Mesendoderm (in vitro differentiated cells): Measurements from ENCODE around the gene RHBDL1.

Experiments used
- DNase-seq: peaks from one replicate; pipeline ENCODE4 v3.0.0; 2013
- H2AK5ac ChIP-seq: 2 replicates; pipeline ENCODE4 v1.6.1; 2013; ENCODE audit warnings: low read length, inconsistent platforms
- H2BK120ac ChIP-seq: 2 replicates; pipeline ENCODE4 v1.6.1; 2013; ENCODE audit warnings: low read depth, mild to moderate bottlenecking, low read length, moderate library complexity, mixed read lengths
- H2BK15ac ChIP-seq: replicated peaks from 2 replicates; pipeline ENCODE4 v1.6.1; 2013; ENCODE audit warnings: low read depth, mild to moderate bottlenecking, moderate library complexity
- H2BK5ac ChIP-seq: 2 replicates; pipeline ENCODE4 v1.6.1; 2013; ENCODE audit warnings: low read length, inconsistent platforms
- H3K18ac ChIP-seq: 2 replicates; pipeline ENCODE4 v1.6.1; 2013; ENCODE audit warnings: mild to moderate bottlenecking, low read length, mixed read lengths
- H3K23ac ChIP-seq: one replicate; pipeline ENCODE4 v1.6.1; 2013; ENCODE audit warnings: low read length
- H3K27ac ChIP-seq: 2 replicates; pipeline ENCODE4 v1.5.1; 2013; ENCODE audit warnings: low read depth, mild to moderate bottlenecking, inconsistent platforms, low read length, moderate library complexity
- H3K27me3 ChIP-seq: 2 replicates; pipeline ENCODE4 v1.6.1; 2013; ENCODE audit warnings: low read length, control low read depth, mild to moderate bottlenecking, inconsistent platforms; ENCODE audit not compliant: insufficient read depth, poor library complexity
- H3K36me3 ChIP-seq: 2 replicates; pipeline ENCODE4 v1.6.1; 2013; ENCODE audit warnings: low read length, inconsistent platforms; ENCODE audit not compliant: control insufficient read depth, insufficient read depth
- H3K4ac ChIP-seq: one replicate; pipeline ENCODE4 v1.6.1; 2013; ENCODE audit warnings: low read depth, mild to moderate bottlenecking, low read length, moderate library complexity
- H3K4me1 ChIP-seq: 2 replicates; pipeline ENCODE4 v1.6.1; 2013; ENCODE audit warnings: low read depth, low read length, inconsistent platforms; ENCODE audit not compliant: control insufficient read depth
- H3K4me2 ChIP-seq: 2 replicates; pipeline ENCODE4 v1.6.1; 2013; ENCODE audit warnings: low read length
- H3K4me3 ChIP-seq: 2 replicates; pipeline ENCODE4 v1.5.1; 2013; ENCODE audit warnings: mild to moderate bottlenecking, low read length
- H3K56ac ChIP-seq: one replicate; pipeline ENCODE4 v1.6.1; 2013; ENCODE audit warnings: low read length
- H3K79me1 ChIP-seq: 2 replicates; pipeline ENCODE4 v1.6.1; 2013; ENCODE audit warnings: low read length, inconsistent platforms
- H3K79me2 ChIP-seq: 2 replicates; pipeline ENCODE4 v1.6.1; 2013; ENCODE audit warnings: mild to moderate bottlenecking, low read length; ENCODE audit not compliant: control insufficient read depth, insufficient read depth
- H3K9ac ChIP-seq: 2 replicates; pipeline ENCODE4 v1.6.1; 2013; ENCODE audit warnings: low read length, inconsistent platforms
- H4K5ac ChIP-seq: one replicate; pipeline ENCODE4 v1.6.1; 2013; ENCODE audit warnings: low read length
- H4K8ac ChIP-seq: one replicate; pipeline ENCODE4 v1.6.1; 2013; ENCODE audit warnings: low read depth, mild to moderate bottlenecking, control low read depth, low read length, moderate library complexity
- WGBS: extraction: QIAGEN DNeasy Blood & Tissue Kit; methylation state at CpG from one replicate; pipeline ENCODE4 v1.1.7; 2013; ENCODE audit warnings: low lambda C conversion rate, missing lambda C conversion rate; ENCODE audit not compliant: insufficient coverage; ENCODE audit errors: extremely low coverage; 5-methylcytosine and 5-hydroxymethylcytosine counted together

The RHBDL1 gene

GRCh38 chr16:651844-652243 lies 23.6 kb upstream of the RHBDL1 start:
- no peak overlapping the region for H3K4ac ChIP-seq
- no peak overlapping the region for H4K8ac ChIP-seq
- WGBS, result no CpG with 5 or more reads among the region's 22 CpGs
- H3K36me3 ChIP-seq, result no peaks in the 10 kb centered on the region
- H3K27me3 ChIP-seq, result no peaks in the 10 kb centered on the region
- H2AK5ac ChIP-seq, result no peak overlapping the region
- DNase-seq, result no peak
- no peak overlapping the region for H3K4me3 ChIP-seq
- no peak overlapping the region for H3K18ac ChIP-seq
- no peak overlapping the region for H2BK120ac ChIP-seq
- H2BK15ac ChIP-seq, result no peak overlapping the region
- H4K5ac ChIP-seq, result no peak overlapping the region
- no peak overlapping the region for H3K9ac ChIP-seq
- no peaks in the 10 kb centered on the region for H3K4me1 ChIP-seq
- no peak overlapping the region for H2BK5ac ChIP-seq
- H3K79me2 ChIP-seq, result no peaks in the 10 kb centered on the region
- H3K4me2 ChIP-seq, result no peak overlapping the region
- H3K79me1 ChIP-seq, result no peaks in the 10 kb centered on the region
- H3K56ac ChIP-seq, result no peak overlapping the region
- no peak overlapping the region for H3K27ac ChIP-seq
- H3K23ac ChIP-seq, result no peak overlapping the region

DNA sequence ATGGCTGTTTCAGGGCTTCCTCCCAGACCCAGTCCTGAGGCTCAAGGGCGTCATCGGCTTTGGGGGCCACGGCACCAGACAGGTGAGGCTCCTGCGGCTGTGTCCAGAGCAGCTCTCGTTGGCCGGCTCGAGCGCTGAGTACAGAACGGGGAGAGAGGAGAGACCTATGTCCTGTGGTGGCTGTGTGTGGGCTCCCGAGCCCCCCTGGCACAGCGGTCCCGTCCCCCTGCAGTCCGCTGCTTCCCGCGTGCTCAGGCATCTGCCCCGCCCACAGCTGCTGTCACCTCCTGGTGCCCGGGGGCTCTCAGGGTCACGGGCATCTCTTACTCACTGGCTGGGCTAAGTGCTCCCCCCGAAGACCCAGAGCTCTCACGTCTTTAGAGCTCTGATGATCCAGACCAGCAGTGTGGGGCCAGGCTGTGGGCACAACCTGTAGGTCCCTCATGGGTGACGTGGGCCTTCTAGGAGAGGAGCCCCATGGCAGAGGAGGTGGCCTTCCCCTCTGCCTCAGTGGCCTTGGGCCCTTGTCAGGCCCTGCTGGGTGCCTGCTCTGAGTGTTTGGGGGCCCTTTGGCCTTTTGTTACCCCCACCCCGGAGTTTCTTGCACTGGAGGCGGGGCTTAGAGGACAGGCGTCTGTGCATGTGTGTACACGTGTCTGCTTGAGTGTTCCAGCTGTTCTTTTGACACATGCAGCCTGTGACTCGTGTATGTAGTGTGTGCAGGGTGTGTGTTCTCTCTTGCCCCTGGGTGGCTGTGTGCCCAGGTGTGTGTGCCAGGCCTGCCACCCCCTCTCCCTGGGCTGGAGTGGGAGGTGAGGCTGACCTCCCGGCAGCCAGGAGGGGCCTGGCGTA lies 22.8 kb upstream of the RHBDL1 start:
- no peak overlapping the region for H3K9ac ChIP-seq
- no peak overlapping the region for H3K4ac ChIP-seq
- H3K4me1 ChIP-seq, result no peaks in the 10 kb centered on the region
- no peaks in the 10 kb centered on the region for H3K36me3 ChIP-seq
- no CpG with 5 or more reads among the region's 28 CpGs for WGBS
- no peak overlapping the region for H2BK120ac ChIP-seq
- no peak overlapping the region for H3K23ac ChIP-seq
- H3K56ac ChIP-seq, result no peak overlapping the region
- no peaks in the 10 kb centered on the region for H3K79me2 ChIP-seq
- H3K4me3 ChIP-seq, result no peak overlapping the region
- no peaks in the 10 kb centered on the region for H3K27me3 ChIP-seq
- H4K8ac ChIP-seq, result no peak overlapping the region
- DNase-seq, result no peak
- no peak overlapping the region for H2BK5ac ChIP-seq
- H3K18ac ChIP-seq, result no peak overlapping the region
- no peak overlapping the region for H3K4me2 ChIP-seq
- H2AK5ac ChIP-seq, result no peak overlapping the region
- H3K79me1 ChIP-seq, result no peaks in the 10 kb centered on the region
- H2BK15ac ChIP-seq, result no peak overlapping the region
- no peak overlapping the region for H3K27ac ChIP-seq
- H4K5ac ChIP-seq, result no peak overlapping the region

DNA sequence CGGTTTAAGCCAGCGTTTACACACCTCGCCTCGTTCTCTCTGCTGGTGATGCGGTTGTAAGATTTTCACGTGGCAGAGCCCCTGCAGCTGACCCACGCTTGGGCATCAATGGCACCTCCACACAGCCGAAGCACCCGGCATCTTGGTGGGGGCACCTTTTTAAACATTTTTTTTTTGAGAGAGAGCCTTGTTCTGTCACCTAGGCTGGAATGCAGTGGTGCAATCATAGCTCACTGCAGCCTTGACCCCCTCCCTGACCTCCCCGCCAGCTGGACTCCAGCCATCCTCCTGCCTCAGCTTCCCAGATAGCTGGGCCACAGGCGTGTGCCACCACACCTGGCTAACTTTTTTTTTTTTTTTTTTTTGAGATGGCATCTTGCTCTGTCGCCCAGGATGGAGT lies 21.4 kb upstream of the RHBDL1 start:
- Histone ChIP-seq H3K36me3 (no peaks in the 10 kb centered on the region), H3K9ac (no peak overlapping the region), H2BK5ac (no peak overlapping the region), H3K23ac (no peak overlapping the region), H2BK120ac (no peak overlapping the region), H3K18ac (no peak overlapping the region), H3K4ac (no peak overlapping the region), H2BK15ac (no peak overlapping the region), H3K27me3 (no peaks in the 10 kb centered on the region), H3K4me1 (no peaks in the 10 kb centered on the region), H3K4me3 (no peak overlapping the region), H3K27ac (no peak overlapping the region), H3K79me1 (no peaks in the 10 kb centered on the region), H3K4me2 (no peak overlapping the region), H4K8ac (no peak overlapping the region), H4K5ac (no peak overlapping the region), H2AK5ac (no peak overlapping the region), H3K79me2 (no peaks in the 10 kb centered on the region), H3K56ac (no peak overlapping the region)
- WGBS, result no CpG with 5 or more reads among the region's 12 CpGs
- no peak for DNase-seq

- WGBS, result no CpG with 5 or more reads among the region's 22 CpGs
- Histone ChIP-seq H2BK120ac (no peak overlapping the region), H3K4me1 (no peaks in the 10 kb centered on the region), H3K23ac (no peak overlapping the region), H3K4me2 (no peak overlapping the region), H3K27ac (no peak overlapping the region), H3K27me3 (no peaks in the 10 kb centered on the region), H3K79me2 (no peaks in the 10 kb centered on the region), H3K9ac (no peak overlapping the region), H4K8ac (no peak overlapping the region), H2BK5ac (no peak overlapping the region), H3K56ac (no peak overlapping the region), H3K4me3 (no peak overlapping the region), H3K79me1 (no peaks in the 10 kb centered on the region), H3K18ac (no peak overlapping the region), H3K36me3 (no peaks in the 10 kb centered on the region), H3K4ac (no peak overlapping the region), H4K5ac (no peak overlapping the region), H2AK5ac (no peak overlapping the region), H2BK15ac (no peak overlapping the region)
- no peak for DNase-seq
Observed at GRCh38 chr16:657487-657886, 18.0 kb upstream of the RHBDL1 start.

GRCh38 chr16:658679-659571 lies 16.5 kb upstream of the RHBDL1 start:
- no peak overlapping the region for H2BK120ac ChIP-seq
- H3K4me2 ChIP-seq, result no peak overlapping the region
- no peak overlapping the region for H4K5ac ChIP-seq
- DNase-seq, result no peak
- H3K18ac ChIP-seq, result no peak overlapping the region
- H4K8ac ChIP-seq, result no peak overlapping the region
- no peak overlapping the region for H3K56ac ChIP-seq
- H2BK5ac ChIP-seq, result no peak overlapping the region
- no peak overlapping the region for H2AK5ac ChIP-seq
- no peak overlapping the region for H2BK15ac ChIP-seq
- H3K79me1 ChIP-seq, result no peaks in the 10 kb centered on the region
- no peak overlapping the region for H3K4me3 ChIP-seq
- H3K23ac ChIP-seq, result no peak overlapping the region
- H3K4ac ChIP-seq, result no peak overlapping the region
- H3K36me3 ChIP-seq, result no peaks in the 10 kb centered on the region
- H3K27me3 ChIP-seq, result no peaks in the 10 kb centered on the region
- no peak overlapping the region for H3K9ac ChIP-seq
- H3K79me2 ChIP-seq, result no peaks in the 10 kb centered on the region
- no CpG with 5 or more reads among the region's 35 CpGs for WGBS
- no peak overlapping the region for H3K27ac ChIP-seq
- H3K4me1 ChIP-seq, result no peaks in the 10 kb centered on the region
